NCI-H226 (cell line): ENCODE measurements around the gene NOTUM.

Experiments used
- DNase-seq: peaks from one replicate; pipeline ENCODE4 v3.0.0-alpha.2; 2015

Gene NOTUM

DNA sequence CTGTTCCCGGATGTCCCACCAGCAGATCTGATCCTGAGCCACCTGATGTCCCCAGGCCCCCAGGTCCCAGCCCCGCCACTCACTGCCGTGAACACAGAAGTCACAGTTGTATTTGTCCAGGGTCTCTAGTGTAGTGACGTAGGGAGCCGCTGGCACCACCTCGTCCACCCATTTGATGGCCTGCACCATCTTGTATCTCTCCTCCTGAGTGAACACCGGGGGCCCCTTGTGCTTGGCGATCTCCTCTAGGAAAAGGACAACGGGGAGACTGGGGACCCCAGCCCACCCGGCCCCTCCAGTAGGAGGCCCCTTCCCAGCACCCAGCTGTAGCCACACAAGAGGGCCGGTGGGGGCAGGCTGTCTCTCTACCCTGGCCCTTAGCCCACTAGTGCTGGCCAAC lies 52.2 kb downstream of the NOTUM start:
- no peak for DNase-seq

DNA sequence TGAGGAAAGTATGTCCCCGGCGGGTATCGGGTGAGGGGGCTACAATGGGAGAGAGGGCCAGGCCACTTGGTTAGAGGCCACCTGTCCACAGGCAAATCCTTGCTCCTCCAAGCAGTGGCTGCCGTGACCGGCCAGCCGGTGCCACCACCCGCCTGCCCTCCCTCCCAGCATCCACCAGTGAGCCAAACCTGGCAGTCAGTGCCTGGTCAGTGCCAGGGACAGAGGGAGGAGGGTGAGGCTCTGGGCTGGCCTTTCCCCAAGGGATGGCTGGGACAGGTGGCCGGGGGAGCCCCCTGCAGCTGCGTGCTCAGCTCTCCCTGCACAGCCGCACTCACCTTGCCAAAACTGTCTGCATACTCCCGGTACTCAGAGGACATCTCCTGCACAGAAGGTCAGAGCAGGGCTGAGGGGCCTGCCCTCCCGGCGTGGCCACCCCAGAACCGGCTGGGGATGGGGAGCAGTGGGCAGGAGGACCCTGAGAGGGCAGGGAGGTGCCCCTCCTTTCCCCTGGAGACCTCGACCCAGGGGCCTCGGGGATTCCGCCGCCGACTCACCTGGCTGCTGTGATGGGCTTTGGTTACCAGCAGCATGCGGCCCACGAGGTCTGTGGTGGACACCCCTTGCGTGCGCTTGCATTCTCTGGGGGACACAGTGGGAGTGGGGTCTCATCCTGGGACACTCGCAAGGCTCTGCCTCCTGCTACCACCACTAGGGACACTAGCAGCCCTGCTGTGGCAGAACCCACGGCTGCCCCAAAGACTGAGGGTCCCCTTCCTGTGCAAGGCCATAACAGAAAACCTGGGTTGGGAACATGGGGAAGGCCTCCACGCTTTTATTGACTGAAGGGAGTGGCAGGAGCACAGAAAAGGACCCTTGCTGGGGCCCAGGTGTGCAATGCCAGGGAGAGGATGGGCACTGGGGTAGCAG lies 53.5 kb downstream of the NOTUM start:
- no peak for DNase-seq

DNA sequence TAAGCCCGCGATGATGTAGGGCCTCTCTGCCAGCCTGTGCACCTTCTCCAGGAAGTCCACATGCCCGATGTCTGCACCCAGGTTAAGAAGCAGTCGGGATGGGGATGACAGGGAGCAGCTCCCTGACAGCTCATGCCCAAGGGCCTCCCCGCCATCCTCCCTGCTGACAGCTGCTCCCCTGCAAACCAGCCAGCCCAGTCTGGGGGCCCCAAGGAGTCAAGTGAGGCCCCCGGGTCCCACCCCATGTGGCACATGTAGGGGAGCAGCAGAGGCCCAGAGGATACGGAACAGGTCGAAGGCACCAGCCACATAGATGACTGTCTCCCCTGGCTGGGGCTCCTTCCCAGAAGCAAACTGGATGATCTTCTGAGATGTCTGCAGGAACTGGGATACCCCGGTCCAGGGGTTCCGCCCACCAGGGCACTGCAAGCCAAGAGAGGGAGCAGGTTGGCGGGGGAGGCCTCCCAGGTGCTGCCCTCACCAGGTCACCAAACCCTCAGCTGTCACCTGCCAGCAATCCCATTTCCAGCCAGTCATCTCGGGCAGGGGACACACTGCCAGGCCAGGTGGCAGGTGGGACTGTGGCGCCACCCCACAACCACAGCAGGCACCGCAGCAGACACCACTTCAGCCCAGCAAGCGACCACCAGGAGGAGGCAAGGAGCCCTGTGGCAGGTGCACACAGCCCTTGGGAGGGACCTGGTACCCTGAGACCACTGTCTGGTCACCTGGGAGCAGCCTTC lies 54.3 kb downstream of the NOTUM start:
- no peak for DNase-seq

DNA sequence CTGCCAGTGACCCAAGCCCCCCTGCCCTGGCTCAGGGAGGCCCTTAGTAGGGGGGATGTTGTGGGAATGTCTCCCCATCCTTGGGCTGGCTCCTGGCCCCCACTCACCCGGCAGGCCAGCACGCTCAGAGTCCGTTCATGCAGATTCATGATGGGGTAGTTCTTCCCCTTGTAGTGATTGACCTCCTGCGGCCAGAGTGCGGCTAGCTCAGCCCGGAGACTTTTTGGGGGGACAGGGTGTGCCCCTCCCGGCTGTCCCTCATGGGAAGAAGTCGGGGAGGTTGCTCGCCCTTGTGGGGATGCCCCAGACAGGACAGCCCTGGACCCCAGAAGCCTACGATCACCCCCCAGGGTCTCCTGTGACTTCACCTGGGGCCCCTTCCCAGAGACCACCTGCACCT lies 55.0 kb downstream of the NOTUM start:
- DNase-seq: no peak

DNA sequence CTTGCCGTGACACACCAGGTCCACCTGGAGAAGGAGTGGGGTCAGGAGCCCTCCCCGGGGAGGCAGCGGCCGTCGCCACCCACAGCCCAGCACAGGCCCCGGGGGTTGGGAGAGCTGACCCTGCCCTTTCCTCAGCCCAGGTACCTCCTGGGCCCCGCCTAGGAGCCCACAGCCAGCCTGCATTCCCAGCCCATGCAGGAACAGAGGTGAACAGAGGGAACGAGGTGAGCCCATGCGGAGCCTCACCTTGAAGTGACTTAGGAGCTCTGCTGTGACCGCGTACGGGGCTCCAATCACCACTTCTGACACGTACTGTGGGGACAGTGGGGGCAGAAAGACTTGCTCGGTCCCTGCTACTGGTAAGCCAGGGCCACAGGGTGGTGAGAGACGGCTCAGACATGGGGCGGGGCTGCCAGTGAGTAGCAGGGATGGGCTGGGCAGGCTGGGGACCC lies 55.5 kb downstream of the NOTUM start:
- DNase-seq: no peak

DNA sequence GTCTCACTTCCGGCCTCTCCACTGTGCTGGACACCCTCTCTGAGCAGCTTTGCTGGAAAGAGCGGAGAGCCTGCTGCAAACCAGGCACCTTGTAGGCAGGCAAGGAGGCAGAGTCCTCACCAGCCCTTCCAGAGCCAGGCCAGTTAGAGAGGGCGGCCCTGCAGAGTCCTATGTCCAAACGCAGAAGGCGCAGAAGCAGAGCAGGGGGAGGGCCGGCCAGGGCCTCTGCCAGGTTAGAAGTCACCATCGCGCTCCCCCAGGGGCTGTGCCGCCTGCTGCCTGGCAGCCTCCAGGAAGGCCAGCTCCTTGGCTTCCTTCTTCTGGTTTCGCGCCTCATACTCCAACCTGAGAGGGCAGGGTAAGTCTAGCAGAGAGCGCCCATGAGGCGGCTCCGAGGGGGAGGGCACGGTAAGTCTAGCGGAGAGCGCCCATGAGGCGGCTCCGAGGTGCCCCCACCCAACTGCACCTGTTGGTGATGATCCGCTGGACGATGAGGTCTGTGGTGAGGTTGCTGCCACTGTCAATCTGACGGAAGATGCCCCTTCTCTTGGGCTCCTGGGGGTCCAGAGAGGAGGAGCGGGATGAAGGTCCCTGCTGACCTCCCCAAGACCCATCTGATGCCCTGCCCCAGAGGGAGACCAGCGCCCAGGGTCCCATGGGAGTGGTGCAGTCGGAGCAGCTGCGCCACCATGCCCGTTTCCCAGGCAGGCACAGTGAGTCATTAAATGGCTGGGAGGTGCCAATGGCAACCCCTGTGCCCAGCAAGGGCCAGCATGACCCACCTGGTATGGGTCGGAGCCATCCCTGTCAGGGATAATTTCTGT lies 56.2 kb downstream of the NOTUM start:
- DNase-seq: no peak

DNA sequence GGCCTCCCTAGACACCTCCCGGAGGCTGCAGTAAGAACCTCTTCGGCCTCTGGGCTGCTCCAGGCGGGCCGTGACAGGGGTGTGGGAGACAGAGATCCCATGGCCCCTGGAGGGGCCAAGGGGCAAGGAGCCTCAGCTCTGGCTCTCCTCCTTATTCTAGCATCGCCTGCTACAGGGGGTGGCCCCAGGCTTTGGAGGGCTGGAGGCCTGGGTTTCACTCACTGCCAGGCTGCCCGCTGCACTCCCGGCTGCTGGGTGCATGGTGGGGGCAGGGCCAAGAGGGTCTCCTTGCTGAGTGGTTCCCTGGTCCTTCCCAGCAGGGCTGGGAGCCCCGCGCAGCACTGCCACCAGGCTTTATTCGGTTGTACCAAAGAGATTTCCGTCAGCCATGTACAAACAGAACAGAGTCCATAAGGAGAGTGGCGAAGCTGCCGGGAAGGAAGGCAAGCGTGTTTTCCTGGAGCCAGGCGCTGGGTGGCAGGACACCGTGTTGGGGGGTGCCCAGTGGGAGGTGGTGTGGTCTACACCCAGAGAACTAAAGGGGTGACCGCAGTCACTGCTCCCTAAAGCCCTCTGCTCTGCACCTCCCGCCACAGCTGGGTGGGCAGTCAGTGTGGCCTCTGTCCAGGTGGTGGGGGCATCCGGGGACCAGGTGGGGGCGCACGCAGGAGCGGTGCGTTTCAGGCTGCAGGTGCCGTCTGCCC lies 56.9 kb downstream of the NOTUM start:
- no peak for DNase-seq

DNA sequence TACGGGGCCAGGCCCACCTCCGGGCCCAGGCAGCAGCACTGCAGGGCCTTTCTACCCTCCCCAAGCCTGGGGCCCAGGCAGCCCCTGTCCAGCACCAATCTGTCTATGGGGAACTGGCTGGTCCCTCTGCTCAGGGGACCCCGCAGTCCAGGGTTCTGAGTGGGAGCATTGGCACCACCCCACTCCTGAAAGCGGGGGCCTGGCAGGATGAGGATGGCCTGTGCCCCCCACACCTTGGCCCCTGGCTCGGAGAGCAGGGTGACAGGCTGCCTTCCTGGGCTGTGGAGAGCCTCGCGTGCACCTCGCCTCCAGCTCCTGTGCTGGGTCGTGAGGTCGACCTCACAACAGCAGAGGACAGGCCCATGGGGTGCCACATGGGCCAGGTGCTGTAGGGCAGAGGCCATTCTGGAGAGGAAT lies 57.6 kb downstream of the NOTUM start:
- DNase-seq: no peak

DNA sequence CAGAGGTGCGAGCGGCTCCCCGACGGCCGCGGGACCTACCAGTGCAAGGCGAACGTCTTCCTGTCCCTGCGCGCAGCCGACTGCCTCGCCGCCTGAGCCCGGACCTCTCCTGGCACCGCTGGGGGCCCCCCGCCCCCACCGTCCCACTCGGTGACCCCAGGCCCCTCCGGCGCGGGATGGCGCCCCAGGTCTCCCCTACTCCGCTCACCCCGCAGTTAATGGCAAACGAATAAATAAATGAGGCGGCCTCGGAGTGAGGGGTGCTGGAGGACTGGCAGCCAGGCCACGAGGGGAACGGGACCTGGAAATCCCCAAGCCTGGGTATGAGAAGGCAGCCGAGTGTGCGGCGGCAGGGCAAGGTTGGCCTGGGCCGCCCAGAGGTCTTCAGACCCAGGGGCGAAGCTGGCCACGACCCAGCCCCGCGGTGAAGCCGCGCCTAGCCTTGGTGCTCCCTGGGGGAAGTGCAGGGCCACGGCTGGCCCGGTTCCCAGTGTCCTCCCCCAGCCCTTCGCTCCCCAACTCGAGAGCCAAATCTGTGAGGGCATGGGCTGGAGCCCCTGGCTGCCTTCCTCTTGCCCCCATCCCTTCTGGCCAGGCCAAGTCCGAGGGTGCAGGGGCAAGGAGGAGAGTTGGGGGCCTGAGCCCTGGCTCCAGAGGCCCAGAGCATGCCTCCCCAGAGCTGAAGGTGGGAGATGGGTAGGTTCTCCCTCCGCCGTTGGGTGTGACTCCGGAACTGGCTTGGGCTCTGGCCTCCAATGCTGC lies 58.2 kb downstream of the NOTUM start:
- DNase-seq: peak; percentile 0
